HG02885 (cell line): ENCODE measurements around the gene RABGGTA.
"Not testable (repeated sequence)": the region's sequence is repeated elsewhere in the genome, so short reads cannot be mapped to it uniquely, and the experiment has no call there.

Source experiments
- ATAC-seq: cut with Tn5 transposase; IDR thresholded peaks from one replicate; pipeline ENCODE4 v1.9.1; 2021; ENCODE audit warnings: mild to moderate bottlenecking; ENCODE audit not compliant: unreplicated experiment, poor library complexity

Gene RABGGTA

GRCh38 chr14:24224618-24225071 is 46.8 kb downstream of the RABGGTA start:
- ATAC-seq: no peak

GRCh38 chr14:24222987-24223386 is 48.4 kb downstream of the RABGGTA start:
- ATAC-seq: not testable (repeated sequence)

DNA sequence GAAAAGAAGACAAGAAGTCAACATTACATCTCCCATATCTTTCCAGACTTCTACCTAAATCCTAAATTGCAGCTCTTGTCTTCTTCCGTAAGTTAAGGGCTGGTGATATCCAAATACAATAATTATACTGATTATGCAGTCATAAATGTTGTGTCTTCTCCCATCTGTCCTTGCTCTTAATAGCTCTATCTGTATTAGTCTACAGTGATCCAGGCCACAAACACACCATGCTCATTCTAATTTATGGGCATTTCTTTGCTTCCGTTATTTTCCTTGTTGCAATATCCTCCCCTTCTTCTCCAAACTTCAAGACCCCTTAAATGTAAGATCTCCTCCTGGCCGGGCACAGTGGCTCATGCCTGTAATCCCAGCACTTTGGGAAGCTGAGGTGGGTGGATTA is 51.9 kb downstream of the RABGGTA start:
- ATAC-seq: no peak

GRCh38 chr14:24219080-24219479 is 52.3 kb downstream of the RABGGTA start:
- ATAC-seq: no peak

- not testable (repeated sequence) for ATAC-seq
Observed at GRCh38 chr14:24216876-24217275, 54.5 kb downstream of the RABGGTA start.

GRCh38 chr14:24216345-24216699 is 55.1 kb downstream of the RABGGTA start:
- ATAC-seq: no peak
